ENCODE results near the gene CNN3. TPM values are rescaled to one million over a fixed set of nuclear protein-coding genes. Genes with fewer than 3 reads are reported as not detected.

CNN3 gene
- total RNA-seq, 1 experiment from 2014 or later: 183 TPM

DNA sequence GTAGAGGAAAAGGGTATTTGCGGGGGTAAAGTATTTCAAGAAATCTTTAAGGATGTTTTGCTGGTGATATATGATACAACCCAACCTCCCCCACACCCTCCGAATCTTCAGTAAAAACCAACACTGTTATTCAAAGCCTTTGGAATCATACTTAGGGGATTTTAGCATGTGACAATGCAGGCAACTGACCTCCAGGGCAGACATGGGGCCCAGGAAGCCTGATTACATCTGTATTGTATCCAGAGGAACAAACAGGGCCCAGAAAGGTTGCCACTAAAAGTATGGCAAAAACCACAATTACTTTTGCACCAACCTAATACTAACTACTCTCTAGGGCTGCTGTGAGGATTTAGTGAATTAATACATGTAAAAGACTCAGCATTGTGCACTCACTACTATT, 43.9 kb upstream of the CNN3 start:
- peak; percentile 67; the same call in 1 of the 2 replicates for ATAC-seq
- ChIA-PET POLR2A (no interaction called here), CTCF (no interaction called here)
- peaks cover 17% of the 10 kb centered on the region for H3K4me1 Mint-ChIP-seq
- no peak overlapping the region for H3K27ac Mint-ChIP-seq
- H3K36me3 Mint-ChIP-seq: no peaks in the 10 kb centered on the region
- no peak for DNase-seq (ENCODE audit: low spot score)
- H3K27me3 Mint-ChIP-seq (ENCODE audit: low read depth): no peaks in the 10 kb centered on the region
- TF ChIP-seq, protein P1, sequence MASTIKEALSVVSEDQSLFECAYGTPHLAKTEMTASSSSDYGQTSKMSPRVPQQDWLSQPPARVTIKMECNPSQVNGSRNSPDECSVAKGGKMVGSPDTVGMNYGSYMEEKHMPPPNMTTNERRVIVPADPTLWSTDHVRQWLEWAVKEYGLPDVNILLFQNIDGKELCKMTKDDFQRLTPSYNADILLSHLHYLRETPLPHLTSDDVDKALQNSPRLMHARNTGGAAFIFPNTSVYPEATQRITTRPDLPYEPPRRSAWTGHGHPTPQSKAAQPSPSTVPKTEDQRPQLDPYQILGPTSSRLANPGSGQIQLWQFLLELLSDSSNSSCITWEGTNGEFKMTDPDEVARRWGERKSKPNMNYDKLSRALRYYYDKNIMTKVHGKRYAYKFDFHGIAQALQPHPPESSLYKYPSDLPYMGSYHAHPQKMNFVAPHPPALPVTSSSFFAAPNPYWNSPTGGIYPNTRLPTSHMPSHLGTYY (CRISPR knock-in tag; IDR thresholded peaks at IDR 0.05): no peak
- TF ChIP-seq, protein P2, sequence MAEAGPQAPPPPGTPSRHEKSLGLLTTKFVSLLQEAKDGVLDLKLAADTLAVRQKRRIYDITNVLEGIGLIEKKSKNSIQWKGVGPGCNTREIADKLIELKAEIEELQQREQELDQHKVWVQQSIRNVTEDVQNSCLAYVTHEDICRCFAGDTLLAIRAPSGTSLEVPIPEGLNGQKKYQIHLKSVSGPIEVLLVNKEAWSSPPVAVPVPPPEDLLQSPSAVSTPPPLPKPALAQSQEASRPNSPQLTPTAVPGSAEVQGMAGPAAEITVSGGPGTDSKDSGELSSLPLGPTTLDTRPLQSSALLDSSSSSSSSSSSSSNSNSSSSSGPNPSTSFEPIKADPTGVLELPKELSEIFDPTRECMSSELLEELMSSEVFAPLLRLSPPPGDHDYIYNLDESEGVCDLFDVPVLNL (CRISPR knock-in tag; IDR thresholded peaks at IDR 0.05; ENCODE audit: borderline replicate concordance, low read depth): no peak
- TF ChIP-seq RELA (CRISPR knock-in tag; IDR thresholded peaks at IDR 0.05; ENCODE audit: borderline replicate concordance) (no peak), ZBTB21 (CRISPR knock-in tag; IDR thresholded peaks at IDR 0.05; ENCODE audit: borderline replicate concordance) (no peak), FOXP1 (CRISPR knock-in tag; IDR thresholded peaks at IDR 0.05; ENCODE audit: borderline replicate concordance) (no peak), IRF2 (CRISPR knock-in tag; IDR thresholded peaks at IDR 0.05; ENCODE audit: borderline replicate concordance, low read depth) (no peak), ZNF281 (CRISPR knock-in tag; IDR thresholded peaks at IDR 0.05) (no peak), CDX4 (CRISPR knock-in tag; IDR thresholded peaks at IDR 0.05; ENCODE audit: borderline replicate concordance) (no peak), ATF6 (CRISPR knock-in tag; IDR thresholded peaks at IDR 0.05) (no peak), NR1H2 (CRISPR knock-in tag; IDR thresholded peaks at IDR 0.05) (no peak)
- TF ChIP-seq, protein P3, sequence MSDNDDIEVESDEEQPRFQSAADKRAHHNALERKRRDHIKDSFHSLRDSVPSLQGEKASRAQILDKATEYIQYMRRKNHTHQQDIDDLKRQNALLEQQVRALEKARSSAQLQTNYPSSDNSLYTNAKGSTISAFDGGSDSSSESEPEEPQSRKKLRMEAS (CRISPR knock-in tag; IDR thresholded peaks at IDR 0.05): no peak
- H3K9me3 Mint-ChIP-seq: peaks cover 4% of the 10 kb centered on the region; the same call in 1 of the 2 replicates
- no peak overlapping the region for H3K4me3 Mint-ChIP-seq

DNA sequence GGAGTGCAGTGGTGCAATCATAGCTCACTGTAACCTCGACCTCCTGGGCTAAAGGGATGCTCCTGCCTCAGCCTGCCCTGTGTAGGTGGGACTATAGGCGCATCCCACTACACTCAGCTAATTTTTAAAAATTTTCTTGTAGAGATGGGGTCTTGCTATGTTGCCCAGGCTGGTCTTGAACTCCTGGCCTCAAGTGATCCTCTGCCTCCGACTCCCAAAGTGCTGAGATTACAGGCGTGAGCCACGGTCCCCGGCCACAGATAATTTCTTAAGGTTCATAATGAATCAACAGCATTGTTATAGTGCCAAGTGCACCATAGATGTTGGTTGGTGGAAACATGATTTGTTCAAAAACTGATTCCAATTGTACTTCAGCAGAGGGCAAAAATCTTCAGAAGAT, 42.2 kb upstream of the CNN3 start:
- peaks cover 17% of the 10 kb centered on the region for H3K4me1 Mint-ChIP-seq
- H3K9me3 Mint-ChIP-seq: no peaks in the 10 kb centered on the region
- ChIA-PET POLR2A (no interaction called here), CTCF (no interaction called here)
- no peak for DNase-seq (ENCODE audit: low spot score)
- TF ChIP-seq, protein P4, sequence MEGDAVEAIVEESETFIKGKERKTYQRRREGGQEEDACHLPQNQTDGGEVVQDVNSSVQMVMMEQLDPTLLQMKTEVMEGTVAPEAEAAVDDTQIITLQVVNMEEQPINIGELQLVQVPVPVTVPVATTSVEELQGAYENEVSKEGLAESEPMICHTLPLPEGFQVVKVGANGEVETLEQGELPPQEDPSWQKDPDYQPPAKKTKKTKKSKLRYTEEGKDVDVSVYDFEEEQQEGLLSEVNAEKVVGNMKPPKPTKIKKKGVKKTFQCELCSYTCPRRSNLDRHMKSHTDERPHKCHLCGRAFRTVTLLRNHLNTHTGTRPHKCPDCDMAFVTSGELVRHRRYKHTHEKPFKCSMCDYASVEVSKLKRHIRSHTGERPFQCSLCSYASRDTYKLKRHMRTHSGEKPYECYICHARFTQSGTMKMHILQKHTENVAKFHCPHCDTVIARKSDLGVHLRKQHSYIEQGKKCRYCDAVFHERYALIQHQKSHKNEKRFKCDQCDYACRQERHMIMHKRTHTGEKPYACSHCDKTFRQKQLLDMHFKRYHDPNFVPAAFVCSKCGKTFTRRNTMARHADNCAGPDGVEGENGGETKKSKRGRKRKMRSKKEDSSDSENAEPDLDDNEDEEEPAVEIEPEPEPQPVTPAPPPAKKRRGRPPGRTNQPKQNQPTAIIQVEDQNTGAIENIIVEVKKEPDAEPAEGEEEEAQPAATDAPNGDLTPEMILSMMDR (IDR thresholded peaks at IDR 0.05): no peak
- TF ChIP-seq MYBL2 (CRISPR knock-in tag; IDR thresholded peaks at IDR 0.05) (no peak), NFATC4 (CRISPR knock-in tag; IDR thresholded peaks at IDR 0.05) (no peak), NR2C2 (CRISPR knock-in tag; IDR thresholded peaks at IDR 0.05) (no peak), ZNF121 (CRISPR knock-in tag; IDR thresholded peaks at IDR 0.05) (peak; percentile 73; the same call in 1 of the 2 replicates), GABPB1 (CRISPR knock-in tag; IDR thresholded peaks at IDR 0.05) (no peak), ELF4 (CRISPR knock-in tag; IDR thresholded peaks at IDR 0.05; ENCODE audit: low read depth) (no peak)
- TF ChIP-seq, protein P5, sequence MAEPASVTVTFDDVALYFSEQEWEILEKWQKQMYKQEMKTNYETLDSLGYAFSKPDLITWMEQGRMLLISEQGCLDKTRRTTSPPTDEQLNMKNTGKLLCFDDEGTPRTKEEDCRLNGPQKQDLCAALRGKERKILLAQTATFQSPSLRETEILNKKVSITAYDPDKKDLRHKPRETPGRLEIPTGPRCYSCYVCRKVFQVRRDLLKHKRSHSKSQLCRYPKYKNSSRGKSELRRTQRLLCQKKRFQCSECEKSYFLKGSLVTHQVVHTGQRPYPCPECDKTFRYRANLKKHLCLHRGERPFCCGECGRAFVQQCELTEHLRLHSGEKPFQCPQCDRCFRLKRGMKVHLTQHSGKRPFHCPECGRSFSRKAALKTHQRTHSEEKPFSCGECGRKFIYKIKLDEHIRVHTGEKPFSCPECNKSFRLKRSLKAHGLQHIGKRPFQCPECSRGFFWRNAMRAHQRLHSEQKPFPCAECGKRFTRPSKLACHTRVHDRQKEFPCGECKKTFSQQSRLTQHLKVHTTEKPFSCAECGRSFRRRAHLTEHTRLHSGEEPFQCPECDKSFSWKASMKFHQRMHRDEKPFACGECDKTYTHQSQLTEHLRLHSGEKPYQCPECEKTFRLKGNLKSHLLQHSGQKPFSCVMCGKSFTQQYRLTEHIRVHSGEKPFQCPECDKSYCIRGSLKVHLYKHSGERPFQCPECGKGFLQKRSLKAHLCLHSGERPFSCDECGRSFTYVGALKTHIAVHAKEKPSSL (CRISPR knock-in tag; conservative IDR thresholded peaks at IDR 0.05): no peak
- H3K36me3 Mint-ChIP-seq: no peaks in the 10 kb centered on the region
- no peak overlapping the region for H3K4me3 Mint-ChIP-seq
- ATAC-seq: no peak
- H3K27me3 Mint-ChIP-seq (ENCODE audit: low read depth): no peaks in the 10 kb centered on the region
- no peak overlapping the region for H3K27ac Mint-ChIP-seq
